Lower lobe of right lung (tissue), 2 donors: Measurements from ENCODE around the gene DNLZ. TPM values are rescaled to one million over a fixed set of nuclear protein-coding genes. Genes with fewer than 3 reads are reported as not detected.

Source experiments
- ATAC-seq, 2 donors: fragments of 200-7000 bp; cut with Tn5 transposase; one replicate each; pipeline ENCODE4 v1.9.1; 2020 to 2022; ENCODE audit warnings: mild to moderate bottlenecking in 2 of 2, moderate library complexity in 2 of 2
- DNase-seq: peaks from one replicate; pipeline ENCODE4 v3.0.0-alpha.2; 2020
- H3K27ac ChIP-seq: fragments of 200-600 bp; one replicate; pipeline ENCODE4 v1.8.0; 2022
- H3K27me3 ChIP-seq: fragments of 200-600 bp; one replicate; pipeline ENCODE4 v1.8.0; 2022; ENCODE audit warnings: low read depth
- H3K36me3 ChIP-seq: fragments of 200-600 bp; one replicate; pipeline ENCODE4 v1.8.0; 2022; ENCODE audit warnings: mild to moderate bottlenecking
- H3K4me1 ChIP-seq: fragments of 200-600 bp; one replicate; pipeline ENCODE4 v1.8.0; 2022
- H3K4me3 ChIP-seq: fragments of 200-600 bp; one replicate; pipeline ENCODE4 v1.8.0; 2022; ENCODE audit warnings: mild to moderate bottlenecking
- H3K9me3 ChIP-seq: fragments of 200-600 bp; one replicate; pipeline ENCODE4 v1.8.0; 2022
- intact Hi-C: fragments of 100-400 bp; cut with DNase I; formaldehyde crosslinking; loops from one replicate; pipeline ENCODE4 v1.11.0; 2022
- total RNA-seq: library from RNA; stranded (reverse); fragmentation: NEBNext Ultra II Directional; extraction: Animal tissue kit (Norgen Biotek cat#: 25700); gene quantifications from one replicate; pipeline ENCODE4 v1.2.1, GENCODE V29; 2021
- TF ChIP-seq, protein P1 (sequence below): fragments of 200-600 bp; IDR thresholded peaks from one replicate; pipeline ENCODE4 v1.8.0; 2022; ENCODE audit warnings: antibody characterized with exemption, mild to moderate bottlenecking
- donor health status: DM: no; HTN: yes; CAD: no; lungs with severe emphysema.

Gene DNLZ
- total RNA-seq, 1 donor from 2014 or later, result 12.9 TPM

DNA sequence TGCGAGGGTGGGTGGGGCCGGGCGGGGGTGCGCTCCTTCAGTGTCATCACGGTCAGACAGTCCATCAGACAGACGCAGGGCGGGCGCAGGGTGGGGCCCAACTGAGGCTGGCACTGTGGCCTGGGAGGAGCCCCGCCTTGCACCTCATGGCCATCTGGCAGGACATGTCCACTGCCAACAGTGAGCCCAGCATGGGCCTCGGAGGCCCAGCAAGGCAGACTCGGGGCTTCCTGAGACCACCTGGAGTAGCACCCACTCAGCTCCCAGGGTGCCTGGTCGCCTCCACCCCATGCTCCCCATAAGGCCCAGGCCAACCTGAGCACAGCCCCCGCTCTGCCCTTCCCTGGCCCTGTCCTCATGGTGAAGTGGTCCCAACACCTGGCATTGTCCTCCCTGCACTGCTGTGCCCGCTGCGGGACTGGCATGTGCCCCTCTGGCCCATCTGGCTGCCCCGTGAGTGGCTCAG, 44.7 kb downstream of the DNLZ start:
- DNase-seq (no peak), ATAC-seq (no peak)
- Histone ChIP-seq H3K4me1 (no peaks in the 10 kb centered on the region), H3K27me3 (no peaks in the 10 kb centered on the region), H3K4me3 (no peak overlapping the region), H3K27ac (no peak overlapping the region), H3K9me3 (peaks cover 8% of the 10 kb centered on the region), H3K36me3 (no peaks in the 10 kb centered on the region)
- intact Hi-C loops, result no loop called here
- TF ChIP-seq, protein P1, sequence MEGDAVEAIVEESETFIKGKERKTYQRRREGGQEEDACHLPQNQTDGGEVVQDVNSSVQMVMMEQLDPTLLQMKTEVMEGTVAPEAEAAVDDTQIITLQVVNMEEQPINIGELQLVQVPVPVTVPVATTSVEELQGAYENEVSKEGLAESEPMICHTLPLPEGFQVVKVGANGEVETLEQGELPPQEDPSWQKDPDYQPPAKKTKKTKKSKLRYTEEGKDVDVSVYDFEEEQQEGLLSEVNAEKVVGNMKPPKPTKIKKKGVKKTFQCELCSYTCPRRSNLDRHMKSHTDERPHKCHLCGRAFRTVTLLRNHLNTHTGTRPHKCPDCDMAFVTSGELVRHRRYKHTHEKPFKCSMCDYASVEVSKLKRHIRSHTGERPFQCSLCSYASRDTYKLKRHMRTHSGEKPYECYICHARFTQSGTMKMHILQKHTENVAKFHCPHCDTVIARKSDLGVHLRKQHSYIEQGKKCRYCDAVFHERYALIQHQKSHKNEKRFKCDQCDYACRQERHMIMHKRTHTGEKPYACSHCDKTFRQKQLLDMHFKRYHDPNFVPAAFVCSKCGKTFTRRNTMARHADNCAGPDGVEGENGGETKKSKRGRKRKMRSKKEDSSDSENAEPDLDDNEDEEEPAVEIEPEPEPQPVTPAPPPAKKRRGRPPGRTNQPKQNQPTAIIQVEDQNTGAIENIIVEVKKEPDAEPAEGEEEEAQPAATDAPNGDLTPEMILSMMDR, result no peak

DNA sequence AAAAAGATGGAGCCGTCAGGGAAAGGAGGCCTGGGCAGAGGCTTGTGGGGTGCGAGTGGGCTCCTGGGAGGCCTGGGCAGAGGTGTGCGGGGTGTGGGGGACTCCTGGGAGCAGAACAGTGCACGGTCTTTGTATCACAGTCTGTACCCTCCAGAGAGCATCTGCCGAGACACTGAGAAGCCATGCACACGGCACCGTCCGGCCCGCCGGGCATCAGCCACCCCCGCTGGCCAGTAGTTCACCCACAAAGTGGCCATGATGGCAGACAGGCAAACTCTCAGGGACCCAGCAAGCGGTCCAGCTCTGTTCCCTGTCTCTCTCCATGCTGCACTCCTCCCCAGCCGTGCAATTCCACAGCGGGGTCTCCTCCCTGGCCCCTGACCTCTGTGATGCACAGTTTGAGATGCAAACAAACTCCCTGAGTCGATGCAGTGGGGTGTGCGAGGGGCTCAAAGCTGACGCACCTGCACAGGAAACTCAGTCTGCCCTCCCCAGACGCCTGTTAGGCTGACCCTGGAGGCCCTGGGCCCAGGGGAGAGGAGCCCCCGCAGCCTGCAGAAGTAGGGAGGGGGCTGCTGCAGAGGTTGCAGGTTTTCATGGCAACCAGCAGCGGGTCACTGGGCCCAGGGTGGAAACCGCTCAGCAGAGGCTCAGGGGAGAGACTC, 45.3 kb downstream of the DNLZ start:
- peaks cover 8% of the 10 kb centered on the region for H3K9me3 ChIP-seq
- TF ChIP-seq, protein P1, result no peak
- H3K4me1 ChIP-seq, result no peaks in the 10 kb centered on the region
- H3K4me3 ChIP-seq, result no peak overlapping the region
- H3K27me3 ChIP-seq, result no peaks in the 10 kb centered on the region
- ATAC-seq (no peak), DNase-seq (no peak)
- intact Hi-C loops, result no loop called here
- no peaks in the 10 kb centered on the region for H3K36me3 ChIP-seq
- H3K27ac ChIP-seq, result no peak overlapping the region

DNA sequence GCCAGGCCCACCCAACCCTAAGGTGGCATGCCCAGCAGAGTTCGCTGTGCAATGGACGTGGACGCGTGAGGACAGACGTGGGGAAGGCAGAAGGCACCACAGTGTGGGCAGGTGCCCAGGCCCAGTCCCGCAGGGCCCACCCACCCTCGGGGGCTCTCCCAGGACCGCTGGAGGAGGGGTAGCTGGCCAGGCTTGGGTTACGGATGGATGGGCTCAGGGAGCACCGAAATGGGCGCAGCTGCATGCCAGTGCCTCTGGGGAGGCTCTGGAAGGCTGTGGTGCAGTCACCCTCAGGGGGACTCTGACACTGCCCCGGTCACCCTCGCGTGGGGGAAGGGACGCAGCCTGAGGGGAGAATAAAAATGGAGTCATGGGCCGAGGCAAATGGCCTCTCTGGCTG, 45.8 kb downstream of the DNLZ start:
- H3K9me3 ChIP-seq, result peaks cover 8% of the 10 kb centered on the region
- H3K36me3 ChIP-seq, result no peaks in the 10 kb centered on the region
- H3K4me3 ChIP-seq, result no peak overlapping the region
- no peak for ATAC-seq
- no peak for DNase-seq
- TF ChIP-seq, protein P1, result no peak
- no peaks in the 10 kb centered on the region for H3K27me3 ChIP-seq
- H3K27ac ChIP-seq, result no peak overlapping the region
- intact Hi-C loops, result no loop called here
- no peaks in the 10 kb centered on the region for H3K4me1 ChIP-seq

DNA sequence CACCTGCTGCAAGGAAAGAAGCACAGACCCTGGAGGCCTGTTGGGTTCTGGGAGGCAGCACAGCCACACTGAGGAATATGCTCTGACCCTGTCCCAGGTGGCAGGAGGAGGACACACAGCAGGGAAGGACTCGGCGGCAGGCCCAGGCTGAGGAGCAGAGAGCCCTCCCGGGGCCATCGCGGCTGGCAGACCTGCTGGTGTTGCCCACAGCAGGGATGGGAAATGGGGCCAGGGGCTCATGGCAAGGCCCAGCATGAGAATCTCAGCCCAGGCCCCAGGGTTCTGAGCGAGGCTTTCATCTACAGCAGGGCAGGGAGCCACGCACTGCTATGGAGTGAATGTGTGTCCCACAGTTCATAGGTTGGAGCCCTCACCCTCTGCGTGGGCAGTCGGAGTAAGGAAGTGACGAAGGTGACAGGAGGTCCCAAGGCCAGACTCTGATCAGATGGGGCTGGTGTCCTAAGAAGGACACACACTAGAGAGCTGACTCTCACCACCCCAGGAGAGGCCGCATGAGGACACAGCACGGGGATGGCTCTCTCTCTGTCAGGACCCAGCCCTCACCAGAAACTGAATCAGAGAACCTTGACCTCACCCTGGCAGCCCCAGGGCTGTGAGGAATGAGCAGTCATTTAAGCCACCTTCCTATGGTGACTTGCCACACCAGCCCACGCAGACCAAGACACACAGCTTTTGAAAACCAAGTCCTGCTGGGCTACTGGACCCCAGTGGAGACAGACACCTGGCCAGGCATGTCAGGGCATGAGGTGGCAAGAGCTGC, 46.5 kb downstream of the DNLZ start:
- Histone ChIP-seq H3K27me3 (no peaks in the 10 kb centered on the region), H3K4me1 (no peaks in the 10 kb centered on the region), H3K4me3 (no peak overlapping the region), H3K27ac (no peak overlapping the region), H3K36me3 (no peaks in the 10 kb centered on the region), H3K9me3 (peaks cover 8% of the 10 kb centered on the region)
- TF ChIP-seq, protein P1, result no peak
- intact Hi-C loops, result no loop called here
- DNase-seq, result no peak
- no peak for ATAC-seq

DNA sequence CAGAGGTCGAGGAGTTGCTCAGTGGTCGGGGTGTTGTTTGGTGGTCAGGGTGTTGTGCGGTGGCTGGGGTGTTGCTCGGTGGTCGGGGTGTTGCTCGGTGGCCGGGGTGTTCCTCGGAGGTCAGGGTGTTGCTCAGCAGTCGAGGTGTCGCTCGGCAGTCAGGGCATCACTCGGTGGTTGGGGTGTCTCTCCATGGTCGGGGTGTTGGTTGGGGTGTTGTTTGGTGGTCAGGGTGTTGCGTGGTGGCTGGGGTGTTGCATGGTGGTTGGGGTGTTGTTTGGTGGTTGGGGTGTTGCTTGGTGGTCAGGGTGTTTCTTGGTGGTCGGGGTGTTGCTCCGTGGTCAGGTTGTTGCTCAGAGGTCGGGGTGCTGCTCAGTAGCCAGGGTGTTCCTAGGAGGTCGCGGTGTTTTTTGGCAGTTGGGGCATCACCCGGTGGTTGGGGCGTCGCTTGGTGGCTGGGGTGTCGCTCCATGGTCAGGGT, 47.2 kb downstream of the DNLZ start:
- intact Hi-C loops, result no loop called here
- Histone ChIP-seq H3K4me1 (no peaks in the 10 kb centered on the region), H3K9me3 (peaks cover 8% of the 10 kb centered on the region), H3K4me3 (no peak overlapping the region), H3K36me3 (no peaks in the 10 kb centered on the region), H3K27ac (no peak overlapping the region), H3K27me3 (peaks cover 5% of the 10 kb centered on the region)
- DNase-seq (no peak), ATAC-seq (no peak)
- TF ChIP-seq, protein P1, result no peak
